Thoracic aorta endothelial cell (primary cell): Measurements from ENCODE around the gene TRIL. TPM values are rescaled to one million over a fixed set of nuclear protein-coding genes. Genes with fewer than 3 reads are reported as not detected.

ENCODE experiments used
- total RNA-seq: library from RNA; depleted of rRNA; stranded (reverse); fragments of >200 nt; gene quantifications from 2 replicates; pipeline ENCODE4 v1.2.3, GENCODE V29; 2012

TRIL gene
- total RNA-seq = under 0.01 and 0.40 TPM in 2 replicates

DNA sequence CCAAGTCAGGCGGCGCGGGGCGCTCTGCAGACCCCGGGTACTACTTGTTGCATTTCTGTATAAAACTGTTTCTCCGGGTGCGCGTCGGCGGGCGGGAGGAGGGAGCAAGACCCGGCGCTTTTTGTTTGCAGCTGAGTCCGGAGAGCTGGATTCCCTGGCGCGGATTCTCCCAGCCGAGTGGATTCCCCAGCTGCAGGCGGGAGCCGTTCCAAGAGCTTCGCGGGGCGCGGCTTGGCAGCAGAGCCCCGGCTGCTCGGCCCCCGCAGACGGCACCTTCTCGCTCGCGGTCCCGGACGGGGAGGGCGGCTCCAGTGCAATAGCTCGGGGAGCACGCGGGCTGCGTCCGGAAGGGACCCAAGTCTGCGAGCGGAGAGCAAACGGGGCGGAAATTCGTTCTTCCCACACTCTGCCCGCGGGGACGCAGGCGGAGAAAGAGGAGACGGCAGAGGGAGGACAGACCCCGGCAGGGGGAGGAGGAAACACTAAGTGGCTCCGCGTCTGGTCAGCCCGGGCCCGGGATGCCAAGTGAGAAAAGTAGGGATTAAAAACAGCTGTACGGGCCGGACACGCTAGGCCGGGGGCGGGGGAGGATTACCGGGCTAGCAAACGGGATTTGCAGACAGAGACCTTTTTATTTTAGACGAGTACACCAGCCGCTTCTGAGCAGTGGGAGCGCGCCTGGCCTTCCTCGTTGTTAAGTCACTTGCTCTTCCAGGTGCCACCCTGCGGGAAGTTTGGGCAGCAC, at the start of gene TRIL:
TRIL (minus strand) TSS at position 96 of the 745 bp plus-strand sequence. CDS start 284 bp downstream, outside the sequence.

Other genes with a start within 250 kb of the TRIL start
- gene CPVL, start 188.2 kb upstream of the TRIL start, total RNA-seq = not detected in 2 replicates
- 0.53 TPM in 1 of 2 replicates, not detected in the other for gene CHN2, start 236.4 kb upstream of the TRIL start, total RNA-seq